HEK293T (cell line): ENCODE data around the gene MKRN2.
"Not testable (repeated sequence)": the region's sequence is repeated elsewhere in the genome, so short reads cannot be mapped to it uniquely, and the experiment has no call there.

Experiments used
- CTBP1 ChIP-seq: fragments of 450-650 bp; IDR thresholded peaks from 2 replicates; pipeline ENCODE4 v1.6.1; 2016; ENCODE audit warnings: borderline replicate concordance
- FOXK2 ChIP-seq: fragments of 450-650 bp; IDR thresholded peaks from 2 replicates; pipeline ENCODE4 v1.6.1; 2016; ENCODE audit warnings: mild to moderate bottlenecking
- FOXM1 ChIP-seq: fragments of 450-650 bp; IDR thresholded peaks from 2 replicates; pipeline ENCODE4 v1.6.1; 2017; ENCODE audit warnings: mild to moderate bottlenecking, borderline replicate concordance
- LEF1 ChIP-seq: fragments of 450-650 bp; IDR thresholded peaks from 2 replicates; pipeline ENCODE4 v1.6.1; 2017; ENCODE audit warnings: mild to moderate bottlenecking, borderline replicate concordance
- PKNOX1 ChIP-seq: fragments of 450-650 bp; IDR thresholded peaks from 2 replicates; pipeline ENCODE4 v1.6.1; 2016
- SP1 ChIP-seq: fragments of 450-650 bp; IDR thresholded peaks from 2 replicates; pipeline ENCODE4 v1.6.1; 2017

GRCh38 chr3:12624964-12625363, 68.1 kb downstream of the MKRN2 start:
- not testable (repeated sequence) for TF ChIP-seq PKNOX1, LEF1, SP1, FOXM1, FOXK2, CTBP1
